Neural progenitor cell (in vitro differentiated cells): Measurements from ENCODE around the gene DNAH9.

Experiments used
- CTCF ChIP-seq: fragments of 200-600 bp; sonication (generic); IDR thresholded peaks from 2 replicates; pipeline ENCODE4 v1.5.1; 2017; ENCODE audit warnings: antibody characterized with exemption, mild to moderate bottlenecking
- EZH2 ChIP-seq: fragments of 200-600 bp; sonication (generic); IDR thresholded peaks from 2 replicates; pipeline ENCODE4 v1.6.1; 2017; ENCODE audit warnings: antibody characterized with exemption, mild to moderate bottlenecking, moderate library complexity

GRCh38 chr17:11628831-11629230 is 30.6 kb downstream of the DNAH9 start:
- no peak for TF ChIP-seq CTCF
- no peak for TF ChIP-seq EZH2
